Stomach (tissue), 19 donors: ENCODE results near the gene TECPR2. TPM values are rescaled to one million over a fixed set of nuclear protein-coding genes. Genes with fewer than 3 reads are reported as not detected.

Experiments
- DNase-seq, 2 donors: peaks; one replicate each; pipeline versions ENCODE4 v3.0.0 to v3.0.0-alpha.2; 2013 to 2019
- H3K27ac ChIP-seq, 5 donors: fragments of 200-600 bp in 4 of 5; sonication (generic) in 4 of 5; one replicate each; pipeline ENCODE4 v1.5.1; 2013 to 2019; ENCODE audit warnings: mild to moderate bottlenecking in 1 of 5, moderate library complexity in 1 of 5
- H3K27me3 ChIP-seq, 3 donors: fragments of 200-600 bp; sonication (generic); one replicate each; pipeline ENCODE4 v1.5.1; 2017 to 2019; ENCODE audit warnings: mixed run types in 1 of 3
- H3K36me3 ChIP-seq, 4 donors: fragments of 200-600 bp; sonication (generic); 1 replicate in 3 of 4; 2 replicates in 1 of 4; pipeline ENCODE4 v1.5.1; 2016 to 2019
- H3K4me1 ChIP-seq, 4 donors: fragments of 200-600 bp; sonication (generic); one replicate each; pipeline ENCODE4 v1.5.1; 2016 to 2019
- H3K4me3 ChIP-seq, 4 donors: fragments of 200-600 bp; sonication (generic) in 3 of 4; one replicate each; pipeline ENCODE4 v1.5.1; 2016 to 2019; ENCODE audit warnings: mild to moderate bottlenecking in 1 of 4
- H3K9me3 ChIP-seq, 4 donors: fragments of 200-600 bp; sonication (generic); one replicate each; pipeline ENCODE4 v1.5.1; 2016 to 2019
- EP300 ChIP-seq: sonication (generic); formaldehyde crosslinking; IDR thresholded peaks from one replicate; pipeline ENCODE4 v1.6.1; 2017; ENCODE audit warnings: antibody characterized with exemption
- POLR2A ChIP-seq, 4 donors: fragments of 450-650 bp; IDR thresholded peaks; one replicate each; pipeline ENCODE4 v1.6.1; 2016; ENCODE audit warnings: antibody characterized with exemption in 4 of 4, control low read depth in 2 of 4, mild to moderate bottlenecking in 1 of 4, moderate library complexity in 1 of 4
- POLR2AphosphoS5 ChIP-seq, 3 donors: sonication (generic); formaldehyde crosslinking; IDR thresholded peaks; one replicate each; pipeline ENCODE4 v1.6.1; 2016; ENCODE audit warnings: antibody characterized with exemption in 3 of 3
- WGBS, 5 donors: extraction: QIAGEN DNeasy Blood & Tissue Kit in 3 of 5; methylation state at CpG; one replicate each; pipeline versions ENCODE4 v1.1.5 to v1.1.7; 2013 to 2018; 5-methylcytosine and 5-hydroxymethylcytosine counted together
- intact Hi-C: fragments of 100-400 bp; cut with DNase I; formaldehyde crosslinking; loops from one replicate; pipeline ENCODE4 v1.15.1; 2023; ENCODE audit warnings: low total_unique reads
- long read RNA-seq, 10 donors: transcript quantifications; one replicate each; lab custom pipeline, GENCODE V29; 2026
- polyA plus RNA-seq, 3 donors: library from polyadenylated mRNA; stranded (reverse); fragments of 200-250 nt; gene quantifications; one replicate each; pipeline ENCODE4 v1.2.3, GENCODE V29; 2013
- total RNA-seq, 5 donors: library from RNA; depleted of rRNA; stranded (reverse); fragments of >200 nt; gene quantifications; one replicate each; pipeline versions ENCODE4 v1.1.0 to v1.2.3, GENCODE V29; 2014 to 2016
- TF ChIP-seq, protein P1 (sequence below), 7 experiments: fragments of 450-650 bp in 4 of 7; fragments of 200-600 bp in 3 of 7; sonication (generic) in 3 of 7; IDR thresholded peaks; one replicate each; pipeline ENCODE4 v1.5.1; 2016 to 2019; ENCODE audit warnings: antibody characterized with exemption in 7 of 7, control low read depth in 2 of 7, mild to moderate bottlenecking in 1 of 7
- donor health status: healthy with polysubstance abuse.
- donor health status: Bipolar disorder and iron deficiency.
- donor health status: healthy.

TECPR2 gene, protein sequence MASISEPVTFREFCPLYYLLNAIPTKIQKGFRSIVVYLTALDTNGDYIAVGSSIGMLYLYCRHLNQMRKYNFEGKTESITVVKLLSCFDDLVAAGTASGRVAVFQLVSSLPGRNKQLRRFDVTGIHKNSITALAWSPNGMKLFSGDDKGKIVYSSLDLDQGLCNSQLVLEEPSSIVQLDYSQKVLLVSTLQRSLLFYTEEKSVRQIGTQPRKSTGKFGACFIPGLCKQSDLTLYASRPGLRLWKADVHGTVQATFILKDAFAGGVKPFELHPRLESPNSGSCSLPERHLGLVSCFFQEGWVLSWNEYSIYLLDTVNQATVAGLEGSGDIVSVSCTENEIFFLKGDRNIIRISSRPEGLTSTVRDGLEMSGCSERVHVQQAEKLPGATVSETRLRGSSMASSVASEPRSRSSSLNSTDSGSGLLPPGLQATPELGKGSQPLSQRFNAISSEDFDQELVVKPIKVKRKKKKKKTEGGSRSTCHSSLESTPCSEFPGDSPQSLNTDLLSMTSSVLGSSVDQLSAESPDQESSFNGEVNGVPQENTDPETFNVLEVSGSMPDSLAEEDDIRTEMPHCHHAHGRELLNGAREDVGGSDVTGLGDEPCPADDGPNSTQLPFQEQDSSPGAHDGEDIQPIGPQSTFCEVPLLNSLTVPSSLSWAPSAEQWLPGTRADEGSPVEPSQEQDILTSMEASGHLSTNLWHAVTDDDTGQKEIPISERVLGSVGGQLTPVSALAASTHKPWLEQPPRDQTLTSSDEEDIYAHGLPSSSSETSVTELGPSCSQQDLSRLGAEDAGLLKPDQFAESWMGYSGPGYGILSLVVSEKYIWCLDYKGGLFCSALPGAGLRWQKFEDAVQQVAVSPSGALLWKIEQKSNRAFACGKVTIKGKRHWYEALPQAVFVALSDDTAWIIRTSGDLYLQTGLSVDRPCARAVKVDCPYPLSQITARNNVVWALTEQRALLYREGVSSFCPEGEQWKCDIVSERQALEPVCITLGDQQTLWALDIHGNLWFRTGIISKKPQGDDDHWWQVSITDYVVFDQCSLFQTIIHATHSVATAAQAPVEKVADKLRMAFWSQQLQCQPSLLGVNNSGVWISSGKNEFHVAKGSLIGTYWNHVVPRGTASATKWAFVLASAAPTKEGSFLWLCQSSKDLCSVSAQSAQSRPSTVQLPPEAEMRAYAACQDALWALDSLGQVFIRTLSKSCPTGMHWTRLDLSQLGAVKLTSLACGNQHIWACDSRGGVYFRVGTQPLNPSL (N-terminal part only)
- 100 to 1,000 TPM in 1 of 5 donors, 10 to 100 TPM in 3, 1 to 10 TPM in 1; 9.8 to 110 (median 21.1) TPM for total RNA-seq
- 1 to 10 TPM; 2.6 to 5.9 (median 4.7) TPM for polyA plus RNA-seq
- long read RNA-seq, donor 1, result 0 reads
- long read RNA-seq, donor 2, partial matches to known transcripts, result 6 of 19 reads
- long read RNA-seq, donor 2, other reads (novel, unspliced or antisense), result 13 of 19 reads
- long read RNA-seq, donor 3, result 0 reads
- long read RNA-seq, donor 4, result 0 reads
- long read RNA-seq, donor 5, result 0 reads
- long read RNA-seq, donor 6, partial matches to known transcripts, result 44 of 44 reads
- long read RNA-seq, donor 6, other reads (novel, unspliced or antisense), result 0 of 44 reads
- long read RNA-seq, donor 7, partial matches to known transcripts, result 16 of 16 reads
- long read RNA-seq, donor 7, other reads (novel, unspliced or antisense), result 0 of 16 reads
- long read RNA-seq, donor 8, result 0 reads
- long read RNA-seq, donor 9, result 0 reads
- long read RNA-seq, donor 10, partial matches to known transcripts, result 11 of 11 reads
- long read RNA-seq, donor 10, other reads (novel, unspliced or antisense), result 0 of 11 reads

DNA sequence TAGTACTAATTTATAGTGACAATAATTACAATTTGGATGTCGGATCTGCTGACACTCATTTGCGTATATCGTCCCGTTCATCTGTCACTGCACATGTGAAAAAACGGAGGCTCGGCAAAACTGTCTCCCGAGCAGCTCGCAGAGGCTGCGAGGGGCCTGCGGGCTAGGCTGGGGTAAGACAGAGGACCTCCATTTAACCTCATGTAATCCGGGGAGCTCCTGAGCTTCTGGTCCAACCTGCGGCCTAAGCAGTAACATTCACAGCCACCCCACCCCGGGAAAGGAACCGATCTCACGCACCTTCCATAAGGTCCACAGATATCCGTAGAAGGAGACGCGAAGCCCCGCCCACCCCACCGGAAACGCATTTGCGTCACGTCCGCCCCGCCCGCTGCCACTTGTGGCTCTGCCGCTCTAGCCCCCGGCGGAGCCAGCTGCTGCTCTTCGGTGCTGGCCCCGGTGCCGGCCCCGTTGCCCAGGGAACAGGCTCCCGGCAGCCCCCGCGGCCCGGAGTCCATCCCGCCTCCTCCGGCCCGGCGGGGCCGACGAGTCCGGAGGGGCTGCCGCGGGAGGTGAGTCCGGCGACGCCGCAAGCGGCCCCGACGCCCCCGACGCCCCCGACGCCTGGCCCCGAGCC, at the start of gene TECPR2, which contains the start of gene CINP:
TSS of gene TECPR2 (plus strand) at position 397 of the 637 bp plus-strand sequence. CDS start 13,781 bp downstream, outside the sequence.
TSS of gene CINP (minus strand) at position 346 of the 637 bp plus-strand sequence. CDS start at position 307, 39 bp downstream.
- Histone ChIP-seq H3K27ac (peak within 1 kb of the TSS; percentile 87 to 99 (median 96)), H3K9me3 (no peaks in the 10 kb centered on the region), H3K4me1 (peaks cover 18 to 47% (median 33%) of the 10 kb centered on the region in 4 donors), H3K27me3 (no peaks in the 10 kb centered on the region), H3K4me3 (peak within 1 kb of the TSS; percentile 88 to 96 (median 94)), H3K36me3 (peaks cover 5 to 27% (median 18%) of the 10 kb centered on the region in 4 donors)
- peak; percentile 99 for DNase-seq
- TF ChIP-seq POLR2AphosphoS5 (IDR thresholded peaks at IDR 0.05) (peak; percentile 75 to 88 (median 85)), EP300 (no peak), POLR2A (IDR thresholded peaks at IDR 0.05) (peak in 2 of 4 donors; percentile 14 to 29)
- TF ChIP-seq, protein P1, sequence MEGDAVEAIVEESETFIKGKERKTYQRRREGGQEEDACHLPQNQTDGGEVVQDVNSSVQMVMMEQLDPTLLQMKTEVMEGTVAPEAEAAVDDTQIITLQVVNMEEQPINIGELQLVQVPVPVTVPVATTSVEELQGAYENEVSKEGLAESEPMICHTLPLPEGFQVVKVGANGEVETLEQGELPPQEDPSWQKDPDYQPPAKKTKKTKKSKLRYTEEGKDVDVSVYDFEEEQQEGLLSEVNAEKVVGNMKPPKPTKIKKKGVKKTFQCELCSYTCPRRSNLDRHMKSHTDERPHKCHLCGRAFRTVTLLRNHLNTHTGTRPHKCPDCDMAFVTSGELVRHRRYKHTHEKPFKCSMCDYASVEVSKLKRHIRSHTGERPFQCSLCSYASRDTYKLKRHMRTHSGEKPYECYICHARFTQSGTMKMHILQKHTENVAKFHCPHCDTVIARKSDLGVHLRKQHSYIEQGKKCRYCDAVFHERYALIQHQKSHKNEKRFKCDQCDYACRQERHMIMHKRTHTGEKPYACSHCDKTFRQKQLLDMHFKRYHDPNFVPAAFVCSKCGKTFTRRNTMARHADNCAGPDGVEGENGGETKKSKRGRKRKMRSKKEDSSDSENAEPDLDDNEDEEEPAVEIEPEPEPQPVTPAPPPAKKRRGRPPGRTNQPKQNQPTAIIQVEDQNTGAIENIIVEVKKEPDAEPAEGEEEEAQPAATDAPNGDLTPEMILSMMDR (IDR thresholded peaks at IDR 0.05), result no peak
- 0 to 1% (median 1%) methylated on average over 31 to 58 of the region's 58 CpGs for WGBS, 5 donors
- intact Hi-C loops, result no loop called here

DNA sequence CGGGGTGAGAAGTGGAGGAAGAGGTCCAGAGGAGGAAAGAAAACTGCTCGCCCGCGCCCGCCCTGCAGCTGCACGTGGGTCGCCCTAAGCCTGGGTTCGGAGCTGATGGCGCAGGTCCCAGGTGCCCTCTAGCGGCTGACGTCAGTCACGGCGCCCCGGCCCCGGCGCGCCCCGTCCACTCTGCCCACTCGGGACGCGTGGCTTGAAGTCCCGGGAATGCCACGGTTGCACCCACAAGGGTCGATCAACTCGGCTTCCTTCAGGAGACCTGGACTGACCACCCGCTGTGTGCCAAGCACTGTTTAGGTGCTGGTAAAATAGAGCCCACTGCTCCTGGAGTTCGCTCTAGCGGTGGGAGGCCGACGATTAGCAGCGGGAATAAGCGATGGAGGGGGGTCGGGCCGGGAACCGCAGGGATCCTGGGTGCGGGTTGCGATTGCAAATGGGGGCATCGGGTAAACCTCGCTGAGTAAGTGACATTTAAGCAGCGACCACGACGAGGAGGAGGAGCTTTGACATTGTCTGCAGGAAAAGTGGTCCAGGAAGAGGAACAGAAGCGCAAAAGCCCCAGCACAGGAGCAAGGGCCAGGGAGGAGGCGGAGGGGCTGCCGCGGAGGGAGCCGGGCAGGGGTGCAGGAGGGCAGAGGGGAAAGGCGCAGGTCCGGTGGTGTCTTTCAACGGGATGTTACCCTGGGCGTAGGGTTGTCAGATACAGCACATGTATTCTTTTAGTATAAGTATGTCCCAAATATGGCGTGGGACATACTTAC, 48.3 kb upstream of the TECPR2 start:
- Histone ChIP-seq H3K36me3 (no peaks in the 10 kb centered on the region), H3K27me3 (no peaks in the 10 kb centered on the region), H3K9me3 (no peaks in the 10 kb centered on the region), H3K4me3 (peak overlapping the region; percentile 37 to 57 (median 46)), H3K4me1 (peaks cover 10 to 45% (median 39%) of the 10 kb centered on the region in 4 donors), H3K27ac (peak overlapping the region in 3 of 5 donors; percentile 31 to 56 (median 34))
- peak; percentile 85 to 96 for DNase-seq
- intact Hi-C loops, result loop anchor here (5.0 kb wide), 1 partner anchor 77 kb away; no protein-coding TSS in a partner anchor
- TF ChIP-seq, protein P1 (IDR thresholded peaks at IDR 0.05), result peak in 5 of 7 experiments; percentile 85 to 95 (median 92)
- TF ChIP-seq POLR2AphosphoS5 (IDR thresholded peaks at IDR 0.05) (peak in 2 of 3 donors; percentile 27 to 71), EP300 (no peak), POLR2A (IDR thresholded peaks at IDR 0.05) (no peak)
- 6 to 9% (median 7%) methylated on average over 43 to 52 of the region's 52 CpGs for WGBS, 5 donors

DNA sequence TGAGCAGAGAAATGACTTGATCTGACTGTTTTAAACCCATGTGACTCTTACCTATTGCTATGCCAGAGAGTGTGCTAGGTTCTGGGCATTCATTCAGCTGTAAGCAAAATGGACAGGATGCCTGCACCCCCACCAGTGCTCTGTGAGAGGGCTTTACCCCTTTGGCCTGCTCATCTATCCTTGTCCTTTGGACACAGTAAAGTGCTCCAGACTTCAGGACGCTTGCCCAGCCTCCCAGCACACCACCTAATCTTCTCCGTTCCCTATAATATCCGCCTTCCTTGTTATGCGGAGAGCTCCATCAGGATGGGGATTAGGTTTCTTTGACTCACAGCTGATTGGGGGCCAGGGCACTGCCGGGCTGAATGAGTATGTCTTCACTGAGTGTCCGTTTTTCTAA, 47.6 kb upstream of the TECPR2 start:
- Histone ChIP-seq H3K27me3 (no peaks in the 10 kb centered on the region), H3K9me3 (no peaks in the 10 kb centered on the region), H3K4me1 (peaks cover 10 to 47% (median 40%) of the 10 kb centered on the region in 4 donors), H3K4me3 (no peak overlapping the region), H3K27ac (no peak overlapping the region), H3K36me3 (no peaks in the 10 kb centered on the region)
- WGBS, 5 donors, result 89 to 95% (median 92%) methylated on average over 6 of the region's 6 CpGs
- no peak for DNase-seq
- TF ChIP-seq POLR2A (IDR thresholded peaks at IDR 0.05), result no peak
- TF ChIP-seq, protein P1 (IDR thresholded peaks at IDR 0.05), result no peak
- TF ChIP-seq EP300, result no peak
- TF ChIP-seq POLR2AphosphoS5 (IDR thresholded peaks at IDR 0.05), result no peak
- intact Hi-C loops, result no loop called here
